NT2/D1 (cell line): ENCODE results near the gene RASD1.

ENCODE experiments used
- SUZ12 ChIP-seq: IDR thresholded peaks from 2 replicates; pipeline ENCODE4 v1.6.1; 2011; ENCODE audit not compliant: insufficient read length, insufficient read depth; ENCODE audit errors: extremely low read depth
- YY1 ChIP-seq: IDR thresholded peaks from 2 replicates; pipeline ENCODE4 v1.6.1; 2011; ENCODE audit not compliant: insufficient read length, insufficient read depth
- ZNF274 ChIP-seq: IDR thresholded peaks from 2 replicates; pipeline ENCODE4 v1.6.1; 2011; ENCODE audit warnings: mild to moderate bottlenecking, low read depth, low read length

DNA sequence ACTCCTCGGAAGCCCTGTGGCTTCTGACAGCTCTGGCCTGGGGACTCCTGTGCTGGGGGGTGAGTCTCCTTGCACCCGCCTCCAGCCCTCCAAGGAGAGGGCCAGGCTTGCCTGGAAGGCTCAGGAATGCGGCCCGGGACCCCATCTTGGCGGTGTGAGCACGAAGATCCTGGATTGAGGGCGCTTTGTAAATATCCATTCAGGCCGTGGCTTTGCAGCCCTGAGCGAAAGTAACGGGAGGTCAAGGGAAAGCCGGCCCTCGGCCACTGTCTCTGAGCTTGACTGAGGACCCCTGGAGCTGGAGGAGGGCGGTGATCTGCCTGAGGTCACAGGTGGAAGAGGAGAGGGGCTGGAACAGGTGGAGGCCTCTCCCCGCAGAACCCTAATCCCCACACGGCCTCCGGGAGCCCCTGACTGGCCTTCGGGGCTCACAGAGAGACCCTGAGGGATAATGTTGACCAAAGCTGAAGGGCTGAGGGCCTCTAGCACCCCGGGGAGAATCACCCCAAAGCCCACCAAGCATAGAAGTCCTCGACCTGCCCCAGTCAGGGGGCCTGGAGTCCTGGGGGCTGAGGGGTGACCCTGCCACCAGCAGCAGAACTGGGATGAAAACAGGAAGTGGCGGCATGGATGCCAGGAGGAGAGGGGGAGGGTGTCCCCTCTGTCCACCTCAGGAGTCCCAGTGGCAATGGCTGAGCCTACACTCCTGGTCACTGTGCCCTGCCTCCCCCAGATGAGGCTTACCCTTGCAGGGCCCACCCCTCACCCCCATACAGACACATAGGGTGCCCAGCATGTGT, 8.3 kb upstream of the RASD1 start:
- TF ChIP-seq ZNF274 (no peak), YY1 (no peak), SUZ12 (no peak)
